ENCODE results near the gene ANGPTL4.
"Not testable (repeated sequence)": the region's sequence is repeated elsewhere in the genome, so short reads cannot be mapped to it uniquely, and the experiment has no call there.

Gene ANGPTL4, protein sequence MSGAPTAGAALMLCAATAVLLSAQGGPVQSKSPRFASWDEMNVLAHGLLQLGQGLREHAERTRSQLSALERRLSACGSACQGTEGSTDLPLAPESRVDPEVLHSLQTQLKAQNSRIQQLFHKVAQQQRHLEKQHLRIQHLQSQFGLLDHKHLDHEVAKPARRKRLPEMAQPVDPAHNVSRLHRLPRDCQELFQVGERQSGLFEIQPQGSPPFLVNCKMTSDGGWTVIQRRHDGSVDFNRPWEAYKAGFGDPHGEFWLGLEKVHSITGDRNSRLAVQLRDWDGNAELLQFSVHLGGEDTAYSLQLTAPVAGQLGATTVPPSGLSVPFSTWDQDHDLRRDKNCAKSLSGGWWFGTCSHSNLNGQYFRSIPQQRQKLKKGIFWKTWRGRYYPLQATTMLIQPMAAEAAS

DNA sequence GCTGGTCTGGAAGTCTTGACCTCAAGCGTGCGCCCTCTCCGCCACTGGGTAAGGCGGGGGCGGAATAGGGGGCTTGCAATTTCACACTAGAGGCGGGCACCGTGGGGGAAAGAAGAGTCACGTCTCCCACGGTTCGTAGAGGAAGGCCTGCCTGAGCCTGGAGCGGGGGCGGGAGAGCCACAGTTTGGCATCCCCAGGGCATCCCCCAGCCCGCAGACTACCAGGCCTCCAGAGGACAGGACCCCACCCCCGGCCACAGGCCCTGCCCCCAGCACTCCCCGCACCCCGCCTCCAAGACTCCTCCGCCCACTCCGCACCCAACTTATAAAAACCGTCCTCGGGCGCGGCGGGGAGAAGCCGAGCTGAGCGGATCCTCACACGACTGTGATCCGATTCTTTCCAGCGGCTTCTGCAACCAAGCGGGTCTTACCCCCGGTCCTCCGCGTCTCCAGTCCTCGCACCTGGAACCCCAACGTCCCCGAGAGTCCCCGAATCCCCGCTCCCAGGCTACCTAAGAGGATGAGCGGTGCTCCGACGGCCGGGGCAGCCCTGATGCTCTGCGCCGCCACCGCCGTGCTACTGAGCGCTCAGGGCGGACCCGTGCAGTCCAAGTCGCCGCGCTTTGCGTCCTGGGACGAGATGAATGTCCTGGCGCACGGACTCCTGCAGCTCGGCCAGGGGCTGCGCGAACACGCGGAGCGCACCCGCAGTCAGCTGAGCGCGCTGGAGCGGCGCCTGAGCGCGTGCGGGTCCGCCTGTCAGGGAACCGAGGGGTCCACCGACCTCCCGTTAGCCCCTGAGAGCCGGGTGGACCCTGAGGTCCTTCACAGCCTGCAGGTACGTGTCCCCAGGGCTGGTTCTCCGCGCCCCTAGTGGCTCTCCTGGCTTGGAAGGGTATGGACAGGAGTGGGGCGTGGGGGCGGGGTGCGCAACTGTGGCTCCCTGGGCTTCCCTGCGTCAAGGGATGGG is at the start of gene ANGPTL4:
Gene ANGPTL4, plus strand, starts transcription at position 353 of the 969 bp plus-strand sequence. Its CDS starts 167 bp downstream, at position 520.
- DNase-seq, result no peak

GRCh38 chr19:8314981-8315640 is 48.8 kb upstream of the ANGPTL4 start:
- not testable (repeated sequence) for DNase-seq

GRCh38 chr19:8316351-8317125 is 47.4 kb upstream of the ANGPTL4 start:
- DNase-seq, result no peak

GRCh38 chr19:8318835-8319234 is 45.1 kb upstream of the ANGPTL4 start:
- not testable (repeated sequence) for DNase-seq

DNA sequence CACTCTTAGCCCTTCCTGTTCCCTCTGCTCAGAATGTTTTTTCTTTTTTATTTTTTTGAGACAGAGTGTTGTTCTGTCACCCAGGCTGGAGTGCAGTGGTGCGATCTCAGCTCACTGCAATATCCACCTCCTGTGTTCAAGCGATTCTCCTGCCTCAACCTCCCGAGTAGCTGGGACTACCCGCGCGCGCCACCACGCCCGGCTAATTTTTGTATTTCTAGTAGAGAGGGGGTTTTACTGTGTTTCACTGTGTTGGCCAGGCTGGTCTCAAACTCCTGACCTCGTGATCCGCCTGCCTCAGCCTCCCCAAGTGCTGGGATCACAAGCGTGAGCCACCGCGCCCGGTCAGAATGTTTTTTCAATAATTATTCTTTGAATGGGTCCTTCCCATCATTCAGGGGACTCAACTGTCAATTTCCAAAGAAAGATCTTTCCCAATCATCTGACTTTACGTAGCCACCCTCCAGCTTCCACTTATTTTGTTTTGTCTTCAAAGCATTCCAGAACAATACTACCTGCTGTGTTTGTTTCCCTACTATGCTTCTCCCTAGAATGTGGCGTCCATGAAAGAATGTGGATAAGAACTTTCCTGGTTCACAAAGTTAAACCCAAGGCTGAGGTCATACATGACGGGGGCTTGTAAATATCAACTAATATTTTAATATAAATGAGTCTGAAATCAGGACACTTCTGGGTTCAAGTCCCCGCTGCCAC is 44.0 kb upstream of the ANGPTL4 start:
- DNase-seq, result no peak

GRCh38 chr19:8320564-8321066 is 43.3 kb upstream of the ANGPTL4 start:
- DNase-seq, result no peak

GRCh38 chr19:8321067-8321985 is 42.6 kb upstream of the ANGPTL4 start, which contains the start of the genes NDUFA7 and RPS28:
TSS of gene NDUFA7 (minus strand) at chr19:8321375. CDS start at chr19:8321358, 17 bp downstream.
TSS of gene RPS28 (plus strand) at chr19:8321496. CDS start at chr19:8321531, 35 bp downstream.
- peak; percentile 90 for DNase-seq

DNA sequence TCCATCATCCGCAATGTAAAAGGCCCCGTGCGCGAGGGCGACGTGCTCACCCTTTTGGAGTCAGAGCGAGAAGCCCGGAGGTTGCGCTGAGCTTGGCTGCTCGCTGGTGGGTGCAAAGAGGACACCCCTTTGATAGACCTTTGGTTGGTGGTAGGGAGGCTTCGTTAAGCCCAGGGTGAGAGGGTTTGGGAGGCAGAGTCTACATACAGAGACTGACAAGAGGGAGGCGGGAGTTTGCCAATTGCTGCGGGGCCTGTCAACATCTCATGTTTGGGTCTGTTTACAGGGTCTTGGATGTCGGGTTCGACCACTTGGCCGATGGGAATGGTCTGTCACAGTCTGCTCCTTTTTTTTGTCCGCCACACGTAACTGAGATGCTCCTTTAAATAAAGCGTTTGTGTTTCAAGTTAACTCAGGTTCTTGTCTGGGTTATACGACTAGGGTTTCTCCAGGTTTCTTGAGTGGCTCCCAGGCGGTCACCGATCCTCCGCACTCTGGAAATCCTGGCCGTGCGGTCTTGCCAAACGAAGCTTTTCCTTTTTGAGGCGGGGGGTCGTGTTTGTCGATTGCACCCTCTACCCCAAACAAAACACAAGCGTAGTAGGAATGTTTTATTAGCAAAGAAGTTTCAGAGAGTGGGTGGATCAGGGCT is 41.8 kb upstream of the ANGPTL4 start:
- no peak for DNase-seq

- no peak for DNase-seq
Observed at GRCh38 chr19:8322638-8322997, 41.3 kb upstream of the ANGPTL4 start.

- DNase-seq, result no peak
Observed at GRCh38 chr19:8323781-8324185, 40.2 kb upstream of the ANGPTL4 start.

DNA sequence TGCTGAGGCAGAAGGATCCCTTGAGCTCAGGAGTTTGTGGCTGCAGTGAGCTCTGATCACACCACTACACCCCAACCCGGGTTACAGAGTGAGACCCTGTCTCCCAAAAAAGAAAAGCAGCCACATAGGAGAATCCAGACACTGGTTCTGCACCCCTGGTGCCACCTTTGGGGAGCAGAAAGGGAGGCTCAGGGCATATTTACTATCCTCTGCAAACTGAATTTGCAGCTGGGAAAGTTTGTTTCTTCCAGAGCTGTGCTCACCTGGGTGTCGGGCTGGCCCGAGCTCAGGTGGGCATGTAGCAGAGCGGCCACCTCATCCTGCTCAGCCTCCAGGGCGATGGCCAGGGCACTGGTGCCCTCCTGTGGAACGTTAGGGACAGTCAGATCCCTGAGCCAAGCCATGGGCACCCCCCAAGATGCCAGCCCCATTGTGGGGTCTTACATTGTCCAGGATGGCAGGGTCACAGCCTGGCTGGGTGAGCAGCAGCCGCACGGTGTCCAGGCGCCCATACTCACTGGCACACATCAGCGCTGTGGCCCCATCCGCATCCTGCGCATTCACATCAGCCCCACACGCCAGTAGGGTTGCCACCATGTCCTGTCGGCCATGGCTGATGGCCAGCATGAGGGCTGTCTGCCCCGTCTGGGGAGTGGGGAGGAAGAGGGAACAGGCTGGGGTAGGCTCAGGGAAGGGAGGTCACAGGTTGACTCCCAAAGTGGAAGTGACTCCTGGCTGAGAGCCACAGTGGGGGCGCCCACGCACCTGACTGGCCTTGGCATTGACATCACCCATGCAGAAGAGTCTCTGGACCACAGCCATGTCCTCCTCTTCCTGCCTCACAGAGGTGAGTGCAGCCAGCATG is 39.5 kb upstream of the ANGPTL4 start:
- no peak for DNase-seq

- no peak for DNase-seq
Observed at GRCh38 chr19:8325454-8325853, 38.5 kb upstream of the ANGPTL4 start.

GRCh38 chr19:8329996-8330395 is 34.0 kb upstream of the ANGPTL4 start:
- no peak for DNase-seq

GRCh38 chr19:8331263-8331845 is 32.6 kb upstream of the ANGPTL4 start:
- no peak for DNase-seq

- no peak for DNase-seq
Observed at GRCh38 chr19:8332976-8333766, 30.8 kb upstream of the ANGPTL4 start.

- DNase-seq, result no peak
Observed at GRCh38 chr19:8333767-8334457, 30.0 kb upstream of the ANGPTL4 start.

Data from NCI-H1048 (cell line).